GM18499 (cell line): ENCODE data around the gene SLC25A23.

Source experiments
- ATAC-seq: cut with Tn5 transposase; IDR thresholded peaks from one replicate; pipeline ENCODE4 v1.9.1; 2021; ENCODE audit warnings: moderate number of reproducible peaks; ENCODE audit not compliant: insufficient read depth, unreplicated experiment

SLC25A23 gene

GRCh38 chr19:6481541-6482342, 22.1 kb upstream of the SLC25A23 start, which contains the start of gene DENND1C:
Gene DENND1C, minus strand, starts transcription at chr19:6481787. Its CDS starts 92 bp downstream, at chr19:6481695.
- no peak for ATAC-seq

- no peak for ATAC-seq
These were observed 21.3 kb upstream of the SLC25A23 start for GRCh38 chr19:6480848-6481415.

GRCh38 chr19:6479836-6480398, 20.3 kb upstream of the SLC25A23 start:
- no peak for ATAC-seq

DNA sequence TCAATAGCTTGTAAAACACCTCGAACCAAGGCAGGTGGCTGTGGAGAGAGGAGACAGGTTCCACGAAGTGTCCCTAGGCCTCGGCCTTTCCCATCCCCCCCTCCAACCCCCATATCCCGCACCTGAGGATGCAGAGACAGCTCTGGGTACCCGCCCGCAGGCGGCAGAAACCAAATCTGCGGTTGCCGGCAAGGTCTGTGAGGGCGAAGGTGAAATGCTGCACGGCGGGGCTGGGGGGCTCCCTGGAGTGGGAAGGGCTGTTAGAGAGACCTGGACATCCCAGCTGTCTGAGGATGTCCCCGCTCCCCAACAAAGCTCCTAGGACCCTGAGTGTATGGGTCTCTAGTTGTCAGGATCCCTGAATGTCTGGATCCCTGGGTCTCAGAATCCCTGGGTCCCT, 19.2 kb upstream of the SLC25A23 start:
- ATAC-seq = no peak

DNA sequence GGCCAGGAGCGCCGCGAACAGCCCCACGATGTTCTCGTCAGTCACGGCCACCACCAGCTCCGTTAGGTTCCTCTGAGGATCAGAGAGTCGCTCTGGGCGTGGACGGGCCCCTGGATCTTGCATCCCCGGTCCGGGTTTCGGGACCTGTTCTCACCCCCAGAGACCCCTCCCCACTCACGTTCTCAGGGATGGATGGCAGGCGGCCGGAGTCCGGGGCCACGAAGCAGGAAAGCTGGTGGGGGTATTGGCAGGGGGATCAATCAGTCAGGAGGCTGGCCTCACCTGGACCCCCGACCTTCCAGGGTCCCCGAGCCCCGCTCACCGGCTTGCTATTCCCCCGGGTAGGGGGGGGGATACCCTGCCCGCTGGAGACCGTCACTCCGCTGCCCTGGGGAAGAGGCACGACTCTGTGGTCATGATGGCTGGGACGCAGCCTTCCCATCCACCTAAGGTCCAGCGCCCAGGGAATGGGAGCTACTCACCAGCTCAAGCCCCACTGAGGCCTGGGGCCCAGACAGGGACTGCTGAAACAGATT, 17.4 kb upstream of the SLC25A23 start:
- ATAC-seq = no peak

- no peak for ATAC-seq
These were observed 16.7 kb upstream of the SLC25A23 start for GRCh38 chr19:6476155-6476895.

- ATAC-seq = no peak
These were observed 15.9 kb upstream of the SLC25A23 start for GRCh38 chr19:6475321-6476108.

- ATAC-seq = no peak
These were observed 14.1 kb upstream of the SLC25A23 start for GRCh38 chr19:6473647-6474046.

DNA sequence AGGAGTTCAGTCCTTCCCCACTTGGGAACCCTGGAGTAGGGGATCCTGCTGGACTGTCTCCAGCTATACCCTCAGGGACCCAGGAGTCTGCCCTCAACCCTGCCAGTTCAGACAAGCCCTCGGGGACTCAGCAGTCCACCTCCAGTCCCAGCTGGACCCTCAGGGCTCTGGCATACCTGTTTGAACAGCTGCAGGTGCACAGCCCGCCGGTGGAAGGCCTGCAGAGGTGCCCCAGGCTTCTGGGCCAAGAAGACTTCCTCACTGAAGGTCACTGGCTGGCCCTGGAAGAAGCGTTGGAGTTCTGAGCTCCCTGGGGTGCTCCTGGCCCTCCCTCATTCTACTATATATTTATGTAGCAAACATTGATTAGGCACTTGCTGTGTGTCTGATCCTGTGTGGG, 13.1 kb upstream of the SLC25A23 start:
- no peak for ATAC-seq

DNA sequence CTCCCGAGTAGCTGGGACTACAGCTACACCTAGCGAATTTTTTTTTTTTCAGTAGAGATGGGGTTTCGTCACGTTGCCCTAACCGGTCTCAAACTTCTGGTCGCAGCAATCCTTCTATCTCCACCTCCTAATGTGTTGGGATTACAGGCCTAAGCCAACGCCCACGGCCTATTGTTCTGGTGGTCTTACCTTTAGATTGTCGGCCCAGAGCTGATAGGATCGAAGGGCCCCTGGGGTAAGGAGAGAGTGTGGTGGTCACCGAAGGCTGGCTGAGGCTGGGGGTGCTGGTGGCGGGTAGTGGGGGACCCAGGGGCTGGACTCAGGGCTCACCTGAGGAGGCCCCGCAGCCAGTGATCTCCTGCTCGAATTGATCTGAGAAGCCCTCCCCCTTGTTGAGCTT, 11.5 kb upstream of the SLC25A23 start:
- ATAC-seq = no peak

GRCh38 chr19:6470173-6470572, 10.6 kb upstream of the SLC25A23 start:
- no peak for ATAC-seq

DNA sequence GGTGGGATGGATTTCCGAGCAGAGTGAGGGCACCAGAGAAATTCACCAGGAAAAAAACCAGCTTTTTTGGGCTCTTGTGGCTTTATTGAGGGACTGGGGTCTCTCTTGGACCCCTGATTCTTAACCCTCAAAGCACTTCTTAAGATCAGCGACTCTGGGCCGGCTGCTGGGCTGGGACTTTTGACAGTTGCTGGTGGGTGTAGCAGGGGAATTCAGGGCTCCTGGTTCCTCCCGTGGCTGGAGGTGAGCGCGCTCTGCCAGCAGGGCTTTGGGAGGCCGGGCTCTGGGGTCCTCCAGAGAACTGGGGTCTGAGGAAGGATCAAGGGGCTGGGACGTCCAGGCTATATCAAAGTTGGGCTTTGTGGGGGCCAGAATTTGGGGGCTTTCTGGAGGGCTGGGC, 7.8 kb upstream of the SLC25A23 start:
- ATAC-seq = no peak

GRCh38 chr19:6466526-6467248, 7.1 kb upstream of the SLC25A23 start:
- ATAC-seq = no peak

DNA sequence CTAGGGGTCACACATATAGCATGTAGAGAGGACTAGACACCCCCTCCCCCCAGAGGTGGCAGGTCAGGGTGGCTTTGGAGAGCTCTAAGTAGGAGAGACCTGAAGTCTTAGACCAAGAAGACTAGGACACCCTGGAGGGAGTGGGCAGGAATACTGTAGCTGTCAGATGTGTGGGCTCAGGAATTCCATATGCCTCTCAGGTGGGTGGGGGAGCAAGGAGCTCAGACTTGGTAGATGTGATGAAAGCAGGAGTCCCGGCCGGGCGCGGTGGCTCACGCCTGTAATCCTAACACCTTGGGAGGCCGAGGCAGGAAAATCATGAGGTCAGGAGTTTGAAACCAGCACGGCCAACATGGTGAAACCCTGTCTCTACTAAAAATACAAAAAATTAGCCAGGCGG, 6.1 kb upstream of the SLC25A23 start:
- no peak for ATAC-seq

GRCh38 chr19:6465006-6465405, 5.4 kb upstream of the SLC25A23 start:
- ATAC-seq = no peak

- ATAC-seq = no peak
These were observed 4.7 kb upstream of the SLC25A23 start, which contains the start of gene CRB3 for GRCh38 chr19:6464070-6464873. Gene CRB3, plus strand, starts transcription at chr19:6464271. Its CDS starts 431 bp downstream, at chr19:6464702.

GRCh38 chr19:6460099-6460884, 700 bp upstream of the SLC25A23 start:
- ATAC-seq = peak; percentile 64
